ENCODE data around the gene NFAT5.
"Not testable (repeated sequence)": the region's sequence is repeated elsewhere in the genome, so short reads cannot be mapped to it uniquely, and the experiment has no call there.

The NFAT5 gene

GRCh38 chr16:69553332-69553731, 12.4 kb upstream of the NFAT5 start:
- peak; percentile 1 for DNase-seq

- DNase-seq: no peak
These were observed 11.3 kb upstream of the NFAT5 start for GRCh38 chr16:69554495-69554894.

DNA sequence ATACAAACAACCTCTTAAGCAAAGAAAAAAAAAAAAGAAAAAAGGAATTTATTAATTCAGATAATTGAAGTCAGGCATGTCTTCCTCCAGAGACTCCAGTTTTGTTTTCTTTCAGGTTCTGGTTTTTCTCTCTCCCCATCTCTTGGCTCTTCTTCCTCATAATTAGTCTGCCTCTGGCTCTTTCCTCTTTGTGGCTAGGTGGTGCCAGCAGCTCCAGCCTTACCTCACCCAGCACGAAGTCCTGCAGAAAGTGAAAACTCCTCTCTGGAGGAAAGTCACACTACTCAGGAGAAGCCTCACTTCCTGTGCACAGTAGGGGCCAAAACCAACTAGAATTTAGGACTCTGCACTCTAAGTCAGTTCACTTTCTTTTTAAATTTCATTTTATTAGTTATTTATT, 10.3 kb upstream of the NFAT5 start:
- no peak for DNase-seq

DNA sequence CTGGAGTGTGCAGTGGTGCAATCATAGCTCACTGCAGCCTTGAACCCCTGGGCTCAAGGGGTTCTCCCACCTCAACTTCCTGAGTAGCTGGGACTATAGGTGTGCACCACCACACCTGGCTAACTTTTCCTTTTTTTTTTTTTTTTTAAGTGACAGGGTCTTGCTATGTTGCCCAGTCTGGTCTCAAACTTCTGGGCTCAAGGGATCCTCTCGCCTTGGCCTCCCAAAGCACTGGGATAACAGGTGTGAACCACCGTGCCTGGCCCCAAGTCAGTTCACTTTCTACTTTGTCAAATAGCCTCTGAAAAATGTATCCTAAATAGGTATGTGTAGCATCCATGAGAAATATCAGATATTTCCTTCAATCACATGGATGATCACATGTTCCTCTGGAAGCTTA, 9.9 kb upstream of the NFAT5 start:
- DNase-seq: no peak

- no peak for DNase-seq
These were observed 6.6 kb upstream of the NFAT5 start for GRCh38 chr16:69559164-69559563.

DNA sequence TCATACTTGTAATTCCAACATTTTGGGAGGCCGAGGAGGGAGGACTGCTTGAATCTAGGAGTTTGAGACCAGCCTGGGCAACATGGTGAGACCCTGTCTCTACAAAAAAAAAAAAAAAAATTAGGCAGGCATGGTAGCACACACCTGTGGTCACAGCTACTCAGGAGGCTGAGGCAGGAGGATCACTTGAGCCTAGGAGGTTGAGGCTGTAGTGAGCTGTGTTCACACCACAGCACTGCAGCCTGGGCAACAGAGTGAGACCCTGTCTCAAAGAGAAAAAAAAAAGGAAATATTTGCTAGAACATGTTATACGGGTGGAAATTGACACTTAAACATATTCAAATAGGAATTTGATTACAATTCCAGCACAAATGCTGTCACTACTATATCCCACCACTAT, 4.4 kb upstream of the NFAT5 start:
- not testable (repeated sequence) for DNase-seq

DNA sequence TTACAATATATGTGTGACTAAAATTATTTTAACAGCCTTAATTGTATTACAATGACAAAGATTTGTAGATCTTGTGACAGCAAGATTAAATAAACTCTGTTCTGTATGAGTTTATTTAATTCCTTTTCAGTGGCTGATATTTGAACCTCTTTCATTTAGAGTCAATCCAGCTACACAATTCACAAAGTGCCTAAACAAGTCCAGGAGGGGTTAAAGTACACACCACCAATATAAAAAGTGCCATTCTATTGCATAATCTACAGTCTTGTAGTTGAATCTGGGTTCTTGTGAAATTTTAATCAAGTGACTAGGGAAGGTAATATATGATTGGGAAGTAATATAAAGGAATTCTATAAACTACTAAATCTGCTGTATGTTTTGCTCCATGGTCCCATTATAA, 3.9 kb upstream of the NFAT5 start:
- no peak for DNase-seq

GRCh38 chr16:69562813-69563212, 3.0 kb upstream of the NFAT5 start:
- DNase-seq: no peak

DNA sequence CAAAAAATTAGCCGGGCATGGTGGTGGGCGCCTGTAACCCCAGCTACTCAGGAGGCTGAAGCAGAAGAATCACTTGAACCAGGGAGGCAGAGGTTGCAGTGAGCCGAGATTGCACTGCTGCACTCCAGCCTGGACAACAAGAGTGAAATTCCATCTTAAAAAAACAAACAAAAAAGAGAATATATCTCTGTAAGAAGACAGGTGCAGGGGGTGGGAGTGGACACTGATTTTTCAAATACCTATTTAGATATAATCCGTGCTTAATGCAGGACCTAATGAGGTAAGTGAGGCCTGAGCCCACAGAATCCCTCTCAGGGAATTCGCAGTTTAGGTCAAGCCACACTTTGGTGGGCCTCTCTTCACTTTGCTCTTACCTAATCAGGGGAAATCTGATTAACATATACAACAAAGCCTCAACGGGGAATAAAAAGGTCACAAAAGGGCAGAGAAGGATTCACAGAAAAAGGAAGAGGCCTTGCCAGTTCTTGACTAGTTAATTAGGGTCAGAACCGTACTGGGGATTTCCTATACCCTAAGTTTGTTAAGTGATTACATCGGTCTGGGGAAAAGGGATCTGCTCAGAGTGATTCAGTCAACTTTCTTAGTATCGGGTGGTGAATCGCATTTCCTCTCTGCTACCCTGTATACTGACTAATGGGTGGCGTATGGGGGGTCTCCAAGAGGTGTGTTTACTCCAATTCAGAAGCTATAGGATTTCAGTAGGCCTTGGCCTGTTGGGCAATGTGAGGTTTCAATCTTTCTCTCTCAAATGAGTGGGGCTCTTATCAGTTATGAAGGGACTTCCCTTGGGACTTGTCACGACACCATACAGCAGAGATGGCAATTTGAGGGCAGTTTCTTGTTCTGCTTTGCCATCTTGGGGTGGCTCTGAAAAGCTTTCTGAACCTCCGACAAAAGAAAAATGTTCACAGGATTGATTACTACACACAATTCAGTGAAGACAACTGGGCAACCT, 1.9 kb upstream of the NFAT5 start:
- no peak for DNase-seq

DNA sequence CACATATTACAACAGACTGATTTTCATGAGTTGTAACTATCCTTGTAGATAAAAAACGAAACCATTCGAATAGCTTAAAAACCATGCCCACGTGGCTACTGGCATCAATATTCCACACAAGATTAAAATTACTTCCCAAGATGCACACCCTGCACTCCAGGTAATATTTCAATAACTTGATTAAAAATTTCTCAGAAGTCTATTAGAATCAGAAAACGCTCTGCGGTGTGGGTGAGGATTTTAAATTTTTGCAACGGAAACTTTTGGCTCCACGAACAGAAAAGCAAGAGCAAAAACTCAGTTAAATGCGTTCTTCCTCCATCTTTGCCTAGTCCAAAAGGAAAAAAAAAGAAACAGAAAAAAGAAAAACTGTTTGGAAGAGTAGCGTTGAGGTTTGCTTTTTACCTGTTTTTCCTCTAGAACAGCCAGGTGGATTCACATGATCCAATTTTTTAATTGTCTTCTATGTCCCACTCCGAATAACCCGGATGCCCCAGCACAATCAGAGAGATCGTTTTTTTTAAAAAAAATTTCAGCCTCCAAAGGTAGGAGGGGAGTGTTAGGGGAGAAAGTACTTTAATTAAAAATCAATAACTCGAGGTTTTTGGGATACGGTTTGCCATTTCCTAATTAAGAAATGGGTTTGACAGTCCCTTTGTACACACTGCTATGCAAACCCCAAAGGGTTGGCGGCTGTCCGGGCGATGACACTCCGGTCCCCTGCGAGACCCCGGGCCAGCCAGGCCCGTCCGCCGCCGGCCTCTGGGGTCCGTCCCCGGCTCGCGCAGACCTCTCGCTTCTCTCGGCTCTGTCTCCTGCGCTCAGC, 708 bp upstream of the NFAT5 start:
- no peak for DNase-seq

GRCh38 chr16:69566240-69566980, 644 bp downstream of the NFAT5 start:
- peak; percentile 9 for DNase-seq

- DNase-seq: no peak
These were observed 1.4 kb downstream of the NFAT5 start for GRCh38 chr16:69566981-69567680.

GRCh38 chr16:69568676-69569075, 2.9 kb downstream of the NFAT5 start:
- DNase-seq: no peak

DNA sequence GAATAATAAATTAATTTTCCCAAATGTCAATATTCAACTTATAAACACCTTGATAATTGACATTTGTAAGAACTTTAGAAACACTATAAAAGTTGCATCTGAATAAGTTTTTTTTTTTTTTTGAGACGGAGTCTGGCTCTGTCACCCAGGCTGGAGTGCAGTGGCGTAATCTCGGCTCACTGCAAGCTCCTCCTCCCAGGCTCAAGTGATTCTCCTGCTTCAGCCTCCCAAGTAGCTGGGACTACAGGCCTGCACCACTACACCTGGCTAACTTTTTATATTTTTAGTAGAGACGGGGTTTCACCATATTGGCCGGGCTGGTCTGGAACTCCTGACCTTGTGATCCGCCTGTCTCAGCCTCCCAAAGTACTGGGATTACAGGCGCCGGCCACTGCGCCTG, 13.0 kb downstream of the NFAT5 start:
- DNase-seq: not testable (repeated sequence)

DNA sequence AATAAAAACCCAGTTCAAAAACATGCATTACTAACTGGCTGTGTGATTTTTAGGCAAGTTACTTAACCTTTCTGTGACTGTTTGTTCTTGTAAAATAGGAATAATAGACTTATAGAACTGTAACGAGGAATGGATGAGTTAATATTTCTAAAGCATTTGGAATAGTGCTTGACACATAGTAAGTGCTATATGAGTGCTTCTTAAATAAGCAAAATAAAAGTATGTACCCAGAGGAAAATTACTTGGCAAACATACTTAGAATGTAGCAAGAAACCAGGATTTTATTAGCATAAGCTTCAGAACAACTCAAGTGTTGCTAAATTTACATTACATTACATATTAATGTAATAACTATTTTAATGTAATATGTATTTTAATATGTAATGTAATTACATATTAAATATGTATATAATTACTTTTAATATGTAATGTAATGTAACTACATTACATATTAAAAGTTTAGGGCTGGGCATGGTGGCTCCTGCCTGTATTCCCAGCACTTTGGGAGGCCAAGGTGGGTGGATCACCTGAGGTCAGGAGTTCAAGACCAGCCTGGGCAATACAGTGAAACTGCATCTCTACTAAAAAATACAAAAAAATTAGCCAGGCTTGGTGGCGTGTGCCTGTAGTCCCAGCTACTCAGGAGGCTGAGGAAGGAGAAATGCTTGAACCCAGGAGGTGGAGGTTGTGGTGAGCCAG, 14.2 kb downstream of the NFAT5 start:
- no peak for DNase-seq

DNA sequence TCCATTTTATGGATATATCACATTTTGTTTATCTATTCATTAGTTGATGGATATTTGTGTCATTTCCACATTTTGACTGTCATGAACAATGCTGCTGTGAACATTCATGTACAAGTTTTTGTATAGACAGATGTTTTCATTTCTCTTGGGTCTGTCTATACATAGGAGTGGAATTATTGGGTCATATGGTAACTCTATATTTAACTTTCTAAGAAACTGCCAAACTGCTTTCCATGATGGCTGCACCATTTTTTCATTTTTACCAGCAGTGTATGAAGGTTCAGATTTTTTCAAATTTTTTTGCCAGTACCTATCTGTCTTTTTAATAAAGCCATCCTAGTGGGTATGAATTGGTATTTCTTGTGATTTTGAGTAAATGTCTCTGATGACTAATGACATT, 15.5 kb downstream of the NFAT5 start:
- DNase-seq: no peak

DNA sequence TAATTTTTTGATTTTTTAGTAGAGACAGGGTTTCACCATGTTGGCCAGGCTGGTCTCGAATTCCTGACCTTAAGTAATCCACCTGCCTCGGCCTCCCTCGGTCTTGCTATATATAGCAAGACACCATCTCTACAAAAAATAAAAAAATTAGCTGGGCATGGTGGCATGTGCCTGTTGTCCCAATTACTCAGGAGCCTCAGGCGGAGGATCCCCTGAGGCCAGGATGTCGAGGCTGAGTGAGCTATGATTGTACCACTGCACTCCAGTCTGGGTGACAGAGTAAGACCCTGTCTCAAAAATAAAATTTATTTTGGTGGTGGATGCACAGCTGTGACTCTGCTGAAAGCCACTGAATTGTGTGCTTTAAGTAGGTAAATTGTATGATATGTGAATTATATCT, 18.7 kb downstream of the NFAT5 start:
- DNase-seq: not testable (repeated sequence)

DNA sequence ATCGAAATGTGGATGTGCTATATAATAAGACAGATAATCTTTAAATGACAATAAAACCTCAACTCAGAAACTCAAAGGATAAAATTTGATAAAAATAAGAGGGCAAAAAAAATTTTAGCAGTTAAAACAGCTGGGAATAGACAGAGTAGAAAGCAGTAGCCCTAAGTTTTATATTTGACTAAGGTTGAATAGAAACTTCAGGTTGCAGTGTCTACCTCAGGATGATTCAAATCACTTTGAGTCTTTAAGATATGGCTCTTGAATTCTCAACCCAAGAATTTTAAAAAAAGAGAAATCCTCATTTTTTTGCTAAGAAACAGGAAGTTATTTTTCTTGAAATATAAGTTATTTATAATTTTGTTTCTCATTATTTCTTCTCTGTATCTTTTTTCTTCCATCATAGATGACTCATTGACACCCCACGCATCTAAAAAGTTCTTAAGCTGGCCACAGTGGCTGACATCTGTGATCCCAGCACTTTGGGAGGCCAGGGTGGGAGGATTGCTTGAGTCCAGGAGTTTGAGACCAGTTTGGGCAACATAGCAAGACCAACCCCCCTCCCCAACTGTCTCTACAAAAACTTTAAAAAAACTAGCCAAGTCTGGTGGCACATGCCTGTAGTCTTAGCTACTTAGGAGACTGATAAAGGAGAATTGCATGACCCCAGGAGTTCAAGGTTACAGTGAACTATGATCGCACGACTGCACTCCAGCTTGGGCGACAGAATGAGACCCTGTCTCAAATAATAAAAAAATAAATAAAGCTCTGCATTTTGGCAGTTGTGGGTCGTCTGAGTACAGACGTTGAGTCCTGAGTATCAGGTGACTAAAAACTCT, 23.9 kb downstream of the NFAT5 start:
- no peak for DNase-seq

GRCh38 chr16:69590590-69590989, 24.8 kb downstream of the NFAT5 start:
- no peak for DNase-seq

DNA sequence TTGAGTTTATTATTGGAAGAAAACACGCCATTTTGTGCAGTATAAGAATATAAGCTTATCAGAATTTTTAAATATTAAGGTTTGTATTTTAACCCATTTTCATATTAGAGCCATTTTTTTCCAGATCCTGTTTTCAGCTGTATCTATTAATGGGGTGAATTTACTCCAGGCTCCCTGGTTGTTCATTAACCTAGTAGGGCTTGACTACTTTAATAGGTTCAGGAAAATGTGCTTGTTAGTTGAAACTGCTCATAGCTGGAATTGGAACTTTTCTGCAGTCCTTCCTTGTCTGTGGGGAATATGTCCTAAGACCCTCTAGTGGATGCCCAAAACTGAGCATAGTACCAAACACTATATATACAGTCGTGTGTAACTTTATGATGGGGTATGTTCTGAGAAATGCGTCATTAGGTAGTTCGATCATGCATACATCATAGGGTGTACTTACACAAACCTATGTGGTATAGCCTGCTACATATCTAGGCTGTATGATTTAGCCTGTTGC, 28.0 kb downstream of the NFAT5 start:
- no peak for DNase-seq

Data from NCI-H1092 (cell line).